GM06990 (cell line): ENCODE data around the gene ERBB3.

ENCODE experiments used
- DNase-seq: peaks from one replicate; pipeline ENCODE4 v3.0.0-alpha.2; 2011; ENCODE audit not compliant: insufficient read length; ENCODE audit errors: extremely low read depth
- H3K27me3 ChIP-seq: replicated peaks from 2 replicates; pipeline ENCODE4 v1.6.0; 2011; ENCODE audit warnings: low read length; ENCODE audit not compliant: control insufficient read depth, insufficient read depth
- H3K36me3 ChIP-seq: 2 replicates; pipeline ENCODE4 v1.5.1; 2011; ENCODE audit warnings: low read length; ENCODE audit not compliant: control insufficient read depth, insufficient read depth
- H3K4me3 ChIP-seq: replicated peaks from 2 replicates; pipeline ENCODE4 v1.5.1; 2011; ENCODE audit warnings: low read depth, mild to moderate bottlenecking, control low read depth, low read length
- TF ChIP-seq, protein P1 (sequence below): IDR thresholded peaks from 2 replicates; pipeline ENCODE4 v1.5.1; 2011; ENCODE audit warnings: low read length, control low read depth, mild to moderate bottlenecking, inconsistent platforms; ENCODE audit not compliant: insufficient read depth, poor library complexity, severe bottlenecking

ERBB3 gene

DNA sequence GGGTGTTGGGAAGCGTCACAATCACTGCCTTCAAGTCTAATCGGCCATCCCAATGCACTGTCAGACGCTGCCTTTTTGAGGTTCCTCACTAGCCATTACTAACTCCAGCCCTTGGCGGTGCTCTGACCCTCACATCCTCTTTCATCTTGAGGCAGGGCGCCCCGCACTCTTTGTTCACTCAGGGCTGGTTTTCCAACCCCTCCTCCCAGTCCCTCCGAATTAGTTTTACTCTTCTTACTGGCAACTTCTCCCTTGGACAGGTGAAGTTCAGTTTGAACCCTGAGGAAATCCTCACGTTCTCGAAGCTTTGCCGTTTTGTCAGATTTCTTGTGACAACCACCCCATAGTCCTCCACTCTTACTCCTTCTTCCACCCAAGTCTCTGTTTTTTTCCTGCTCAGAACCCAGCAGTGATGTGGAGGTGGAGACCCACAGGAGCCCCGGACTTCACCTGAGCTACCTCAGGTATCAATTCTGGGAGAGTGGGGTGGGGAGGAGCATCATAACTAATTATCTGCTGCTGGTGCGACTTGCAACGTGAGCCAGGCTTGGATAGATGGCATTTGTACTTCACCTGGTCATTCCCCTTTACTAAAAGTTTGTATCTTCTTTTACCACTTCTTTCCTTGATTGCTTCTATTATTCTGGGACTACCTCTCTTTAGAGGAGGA is 38.9 kb downstream of the ERBB3 start:
- Histone ChIP-seq H3K27me3 (no peaks in the 10 kb centered on the region), H3K4me3 (peak overlapping the region; percentile 73), H3K36me3 (peaks cover 7% of the 10 kb centered on the region)
- DNase-seq, result no peak
- TF ChIP-seq, protein P1, sequence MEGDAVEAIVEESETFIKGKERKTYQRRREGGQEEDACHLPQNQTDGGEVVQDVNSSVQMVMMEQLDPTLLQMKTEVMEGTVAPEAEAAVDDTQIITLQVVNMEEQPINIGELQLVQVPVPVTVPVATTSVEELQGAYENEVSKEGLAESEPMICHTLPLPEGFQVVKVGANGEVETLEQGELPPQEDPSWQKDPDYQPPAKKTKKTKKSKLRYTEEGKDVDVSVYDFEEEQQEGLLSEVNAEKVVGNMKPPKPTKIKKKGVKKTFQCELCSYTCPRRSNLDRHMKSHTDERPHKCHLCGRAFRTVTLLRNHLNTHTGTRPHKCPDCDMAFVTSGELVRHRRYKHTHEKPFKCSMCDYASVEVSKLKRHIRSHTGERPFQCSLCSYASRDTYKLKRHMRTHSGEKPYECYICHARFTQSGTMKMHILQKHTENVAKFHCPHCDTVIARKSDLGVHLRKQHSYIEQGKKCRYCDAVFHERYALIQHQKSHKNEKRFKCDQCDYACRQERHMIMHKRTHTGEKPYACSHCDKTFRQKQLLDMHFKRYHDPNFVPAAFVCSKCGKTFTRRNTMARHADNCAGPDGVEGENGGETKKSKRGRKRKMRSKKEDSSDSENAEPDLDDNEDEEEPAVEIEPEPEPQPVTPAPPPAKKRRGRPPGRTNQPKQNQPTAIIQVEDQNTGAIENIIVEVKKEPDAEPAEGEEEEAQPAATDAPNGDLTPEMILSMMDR, result no peak

DNA sequence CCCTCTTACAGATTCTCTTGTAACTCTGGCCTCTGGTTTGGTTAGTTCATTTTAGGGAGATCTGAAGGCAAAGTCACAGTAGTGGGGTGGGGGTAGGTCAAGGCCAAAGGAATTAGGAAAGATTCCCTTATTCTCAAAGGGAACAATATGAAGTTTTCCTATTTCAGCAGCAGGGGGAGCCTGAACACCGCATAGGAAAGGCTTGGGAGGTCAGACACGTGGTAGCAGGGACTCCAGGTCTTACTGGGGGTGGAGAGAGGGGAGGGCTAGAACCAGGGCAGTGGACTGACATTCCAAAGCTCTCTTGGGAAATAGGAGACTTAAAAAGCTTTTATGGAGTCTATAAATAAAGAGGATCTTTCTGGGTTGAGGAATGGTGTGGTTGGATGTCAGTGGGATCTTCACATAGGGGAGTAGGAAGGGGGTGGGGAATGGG is 39.4 kb downstream of the ERBB3 start:
- Histone ChIP-seq H3K27me3 (no peaks in the 10 kb centered on the region), H3K36me3 (peaks cover 6% of the 10 kb centered on the region), H3K4me3 (peak overlapping the region; percentile 73)
- TF ChIP-seq, protein P1, result peak; percentile 65
- no peak for DNase-seq

DNA sequence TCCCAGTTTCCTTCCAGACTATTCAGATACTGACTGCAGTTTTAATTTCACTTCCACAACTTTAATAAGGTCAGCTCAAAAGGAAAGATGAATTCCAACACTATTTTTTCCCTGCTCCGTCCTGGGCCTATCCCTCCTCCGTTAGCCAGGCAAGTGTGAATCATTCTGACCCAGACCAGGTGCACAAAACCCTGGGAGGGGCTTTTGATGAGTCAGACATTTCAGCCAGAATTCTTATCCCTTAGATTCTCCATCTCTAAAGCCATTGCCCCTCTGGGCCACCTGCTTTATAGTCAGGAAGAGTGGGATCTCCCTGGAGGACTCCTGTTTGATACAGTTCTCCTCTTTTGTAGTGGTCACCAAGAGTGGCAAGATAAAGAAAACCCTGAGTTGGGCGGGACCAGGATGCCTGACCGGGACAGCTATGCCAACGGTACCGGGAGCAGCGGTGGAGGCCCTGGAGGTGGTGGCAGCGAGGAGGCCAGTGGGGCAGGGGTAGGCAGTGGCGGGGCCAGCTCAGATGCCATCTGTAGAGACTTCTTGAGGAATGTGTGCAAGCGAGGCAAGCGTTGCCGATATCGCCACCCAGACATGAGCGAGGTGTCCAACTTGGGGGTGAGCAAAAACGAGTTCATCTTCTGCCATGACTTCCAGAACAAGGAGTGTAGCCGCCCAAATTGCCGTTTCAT is 40.3 kb downstream of the ERBB3 start:
- DNase-seq, result no peak
- Histone ChIP-seq H3K4me3 (no peak overlapping the region), H3K36me3 (peaks cover 6% of the 10 kb centered on the region), H3K27me3 (no peaks in the 10 kb centered on the region)
- TF ChIP-seq, protein P1, result no peak

DNA sequence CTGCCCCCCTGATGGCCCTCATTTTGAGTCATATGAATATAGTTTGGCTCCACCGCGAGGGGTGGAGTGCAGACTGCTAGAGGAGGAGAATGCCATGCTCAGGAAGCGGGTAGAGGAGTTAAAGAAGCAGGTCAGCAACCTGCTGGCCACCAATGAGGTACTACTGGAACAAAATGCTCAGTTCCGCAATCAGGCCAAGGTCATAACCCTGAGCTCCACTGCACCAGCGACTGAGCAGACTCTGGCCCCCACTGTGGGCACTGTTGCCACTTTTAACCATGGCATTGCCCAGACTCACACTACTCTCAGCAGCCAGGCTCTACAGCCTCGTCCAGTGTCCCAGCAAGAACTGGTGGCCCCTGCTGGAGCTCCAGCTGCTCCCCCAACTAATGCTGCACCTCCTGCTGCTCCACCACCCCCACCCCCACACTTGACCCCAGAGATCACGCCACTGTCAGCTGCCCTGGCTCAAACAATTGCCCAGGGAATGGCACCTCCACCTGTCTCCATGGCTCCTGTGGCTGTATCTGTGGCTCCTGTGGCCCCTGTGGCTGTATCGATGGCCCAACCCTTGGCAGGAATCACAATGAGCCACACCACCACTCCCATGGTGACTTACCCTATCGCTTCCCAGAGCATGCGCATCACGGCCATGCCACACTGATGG is 41.4 kb downstream of the ERBB3 start:
- no peak for DNase-seq
- TF ChIP-seq, protein P1, result no peak
- H3K36me3 ChIP-seq, result peaks cover 6% of the 10 kb centered on the region

DNA sequence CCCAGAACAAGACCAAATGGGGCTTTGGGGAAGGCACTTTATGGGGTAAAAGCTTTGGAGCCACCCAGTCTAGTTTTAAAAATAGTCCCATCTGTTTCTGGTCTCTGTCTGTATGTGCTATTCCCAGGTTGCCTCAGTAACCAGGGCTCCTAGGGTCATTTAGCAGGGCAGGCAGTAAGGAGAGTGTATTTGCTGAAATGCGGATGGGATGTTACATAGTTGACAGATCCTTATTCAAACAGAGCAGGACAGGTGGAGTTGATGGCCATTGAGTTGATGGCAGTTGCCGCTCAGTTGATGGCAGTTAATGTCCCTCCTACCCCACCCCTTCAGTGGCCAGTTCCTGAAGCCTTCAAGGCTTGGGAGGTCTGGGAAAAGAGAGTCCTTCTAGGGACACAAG is 42.7 kb downstream of the ERBB3 start:
- TF ChIP-seq, protein P1, result no peak
- H3K36me3 ChIP-seq, result peaks cover 6% of the 10 kb centered on the region
- no peak for DNase-seq
- no peak overlapping the region for H3K4me3 ChIP-seq
- H3K27me3 ChIP-seq, result no peaks in the 10 kb centered on the region

More for the DNA sequence above, 41.4 kb downstream of the ERBB3 start:
- no peak overlapping the region for H3K4me3 ChIP-seq
- H3K27me3 ChIP-seq, result no peaks in the 10 kb centered on the region
